ENCODE measurements around the gene TBX6.
"Not testable (repeated sequence)": the region's sequence is repeated elsewhere in the genome, so short reads cannot be mapped to it uniquely, and the experiment has no call there.

TBX6 gene

GRCh38 chr16:30065102-30065942 lies 26.4 kb downstream of the TBX6 start, which contains the start of gene ALDOA:
Gene ALDOA, plus strand, starts transcription at chr16:30065760. Its CDS starts 1,138 bp downstream, at chr16:30066898.
- peak; percentile 98 for DNase-seq

- DNase-seq, result no peak
Observed at GRCh38 chr16:30064729-30065101, 27.0 kb downstream of the TBX6 start.

GRCh38 chr16:30063893-30064728 lies 27.6 kb downstream of the TBX6 start:
- peak; percentile 81 for DNase-seq

GRCh38 chr16:30063278-30063892 lies 28.3 kb downstream of the TBX6 start:
- no peak for DNase-seq

- DNase-seq, result no peak
Observed at GRCh38 chr16:30060836-30061554, 30.7 kb downstream of the TBX6 start.

- DNase-seq, result no peak
Observed at GRCh38 chr16:30060346-30060745, 31.4 kb downstream of the TBX6 start.

GRCh38 chr16:30054959-30055553 lies 36.7 kb downstream of the TBX6 start:
- peak; percentile 18 for DNase-seq

GRCh38 chr16:30054451-30054850 lies 37.3 kb downstream of the TBX6 start:
- no peak for DNase-seq

- peak; percentile 21 for DNase-seq
Observed at GRCh38 chr16:30053376-30054015, 38.2 kb downstream of the TBX6 start.

- DNase-seq, result peak; percentile 88
Observed at GRCh38 chr16:30052671-30053372, 38.9 kb downstream of the TBX6 start.

GRCh38 chr16:30051518-30051917 lies 40.2 kb downstream of the TBX6 start:
- DNase-seq, result peak; percentile 36

- DNase-seq, result no peak
Observed at GRCh38 chr16:30049871-30050270, 41.9 kb downstream of the TBX6 start.

- DNase-seq, result no peak
Observed at GRCh38 chr16:30046588-30046987, 45.1 kb downstream of the TBX6 start.

GRCh38 chr16:30046178-30046577 lies 45.5 kb downstream of the TBX6 start:
- no peak for DNase-seq

- DNase-seq, result no peak
Observed at GRCh38 chr16:30041841-30042240, 49.9 kb downstream of the TBX6 start.

GRCh38 chr16:30040690-30041089 lies 51.0 kb downstream of the TBX6 start:
- not testable (repeated sequence) for DNase-seq

GRCh38 chr16:30040221-30040620 lies 51.5 kb downstream of the TBX6 start:
- peak; percentile 10 for DNase-seq

Measured in MV-4-11 (cell line).